Putamen (tissue), 1 donor: ENCODE measurements around the gene SGF29.
"Not testable (repeated sequence)": the region's sequence is repeated elsewhere in the genome, so short reads cannot be mapped to it uniquely, and the experiment has no call there.

Experiments
- DNase-seq: peaks from one replicate; pipeline ENCODE4 v3.0.0-alpha.2; 2016; ENCODE audit warnings: low spot score

The SGF29 gene

DNA sequence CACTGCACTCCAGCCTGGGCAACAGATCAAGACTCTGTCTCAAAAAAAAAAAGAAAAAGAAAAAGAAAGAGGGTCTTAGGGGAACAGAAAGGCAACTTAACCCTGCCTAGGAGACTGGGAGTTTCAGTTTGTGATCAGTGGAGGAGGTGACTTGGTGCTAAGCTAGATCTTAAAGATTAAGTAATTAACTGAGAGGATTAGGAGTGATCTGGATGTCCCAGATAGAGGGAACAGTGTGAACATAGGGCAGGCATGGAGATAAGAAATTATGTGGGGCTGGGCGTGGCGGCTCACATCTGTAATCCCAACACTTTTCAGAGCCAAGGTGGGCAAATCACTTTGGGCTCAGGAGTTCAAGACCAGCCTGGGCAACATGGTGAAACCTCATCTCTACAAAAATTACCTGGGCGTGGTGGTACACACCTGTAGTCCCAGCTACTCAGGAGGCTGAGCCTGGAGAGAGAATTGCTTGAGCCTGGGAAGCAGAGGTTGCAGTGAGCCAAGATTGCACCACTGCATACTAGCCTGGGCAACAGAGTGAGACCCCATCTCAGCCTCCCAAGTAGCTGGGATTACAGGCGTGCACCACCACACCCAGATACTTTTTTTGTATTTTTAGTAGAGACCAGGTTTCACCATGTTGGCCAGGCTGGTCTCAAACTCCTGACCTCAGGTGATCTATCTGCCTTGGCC, 12.7 kb downstream of the SGF29 start:
- DNase-seq = not testable (repeated sequence)

DNA sequence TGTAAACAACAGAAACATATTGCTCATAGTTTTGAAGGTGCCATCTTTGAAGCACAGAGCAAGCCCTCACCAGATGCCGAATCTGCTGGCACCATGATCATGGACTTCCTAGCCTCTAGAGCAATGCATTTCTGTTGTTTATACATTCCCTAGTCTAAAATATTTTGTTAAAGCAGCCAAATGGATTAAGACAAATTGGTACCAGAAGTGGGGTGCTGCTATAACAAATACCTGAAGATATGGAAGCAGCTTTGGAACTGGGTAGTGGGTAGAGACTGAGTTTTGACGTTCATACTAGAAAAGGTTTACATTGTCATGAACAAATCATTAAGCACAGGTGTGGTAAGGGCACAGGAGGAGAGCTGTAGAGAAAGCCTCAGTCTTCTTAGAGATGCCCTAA, 13.6 kb downstream of the SGF29 start:
- no peak for DNase-seq

DNA sequence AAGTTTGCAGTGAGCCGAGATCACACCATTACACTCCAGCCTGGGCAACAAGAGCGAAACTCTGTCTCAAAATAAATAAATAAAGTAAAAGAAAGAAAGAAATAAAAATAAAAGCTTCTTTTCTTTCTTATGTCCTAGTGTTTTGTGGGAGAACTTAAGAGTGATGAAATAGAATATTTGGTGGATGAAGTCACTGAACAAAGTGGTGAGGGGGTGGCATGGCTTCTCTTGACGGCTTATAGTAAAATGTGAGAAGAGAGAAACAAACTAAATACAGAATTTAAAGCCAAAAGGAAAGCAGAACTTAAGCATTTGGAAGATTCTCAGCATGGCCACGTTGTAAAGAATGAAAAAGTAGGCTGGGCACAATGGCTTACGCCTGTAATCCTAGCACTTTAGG, 15.3 kb downstream of the SGF29 start:
- no peak for DNase-seq

DNA sequence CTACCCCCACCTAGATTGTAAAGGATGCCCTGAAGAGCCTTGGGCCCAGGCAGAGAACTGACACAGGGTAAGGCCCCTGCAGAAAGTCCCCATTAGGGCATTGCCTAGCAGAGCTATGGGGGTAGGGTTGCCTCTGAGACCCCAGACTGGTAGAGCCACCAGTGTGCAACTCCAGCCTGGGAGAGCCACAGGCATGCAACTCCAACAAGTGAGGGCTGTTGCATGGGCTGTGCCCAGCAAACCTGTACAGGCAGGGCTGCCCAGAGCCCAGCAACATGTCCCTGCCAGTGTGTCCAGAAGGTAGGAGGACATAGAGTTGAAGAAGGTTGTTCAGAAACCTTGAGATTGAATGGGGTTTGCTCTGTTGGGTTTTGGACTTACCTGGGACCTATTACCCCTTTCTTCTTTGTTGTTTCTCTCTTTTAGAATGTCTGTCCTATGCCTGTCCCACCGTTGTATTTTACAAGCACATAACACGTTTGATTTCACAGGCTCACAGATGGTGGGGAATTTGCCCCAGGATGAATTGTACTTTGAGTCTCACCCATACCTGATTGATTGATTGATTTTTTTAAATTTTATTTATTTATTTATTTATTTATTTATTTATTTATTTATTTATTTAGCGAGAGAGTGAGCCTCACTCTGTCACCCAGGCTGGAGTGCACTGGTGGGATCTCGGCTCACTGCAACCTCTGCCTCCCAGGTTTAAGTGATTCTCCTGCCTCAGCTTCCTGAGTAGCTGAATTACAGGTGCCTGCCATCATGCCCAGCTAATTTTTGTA, 16.4 kb downstream of the SGF29 start:
- no peak for DNase-seq

- DNase-seq = no peak
Measured at GRCh38 chr16:28572696-28573510, 19.2 kb downstream of the SGF29 start.

DNA sequence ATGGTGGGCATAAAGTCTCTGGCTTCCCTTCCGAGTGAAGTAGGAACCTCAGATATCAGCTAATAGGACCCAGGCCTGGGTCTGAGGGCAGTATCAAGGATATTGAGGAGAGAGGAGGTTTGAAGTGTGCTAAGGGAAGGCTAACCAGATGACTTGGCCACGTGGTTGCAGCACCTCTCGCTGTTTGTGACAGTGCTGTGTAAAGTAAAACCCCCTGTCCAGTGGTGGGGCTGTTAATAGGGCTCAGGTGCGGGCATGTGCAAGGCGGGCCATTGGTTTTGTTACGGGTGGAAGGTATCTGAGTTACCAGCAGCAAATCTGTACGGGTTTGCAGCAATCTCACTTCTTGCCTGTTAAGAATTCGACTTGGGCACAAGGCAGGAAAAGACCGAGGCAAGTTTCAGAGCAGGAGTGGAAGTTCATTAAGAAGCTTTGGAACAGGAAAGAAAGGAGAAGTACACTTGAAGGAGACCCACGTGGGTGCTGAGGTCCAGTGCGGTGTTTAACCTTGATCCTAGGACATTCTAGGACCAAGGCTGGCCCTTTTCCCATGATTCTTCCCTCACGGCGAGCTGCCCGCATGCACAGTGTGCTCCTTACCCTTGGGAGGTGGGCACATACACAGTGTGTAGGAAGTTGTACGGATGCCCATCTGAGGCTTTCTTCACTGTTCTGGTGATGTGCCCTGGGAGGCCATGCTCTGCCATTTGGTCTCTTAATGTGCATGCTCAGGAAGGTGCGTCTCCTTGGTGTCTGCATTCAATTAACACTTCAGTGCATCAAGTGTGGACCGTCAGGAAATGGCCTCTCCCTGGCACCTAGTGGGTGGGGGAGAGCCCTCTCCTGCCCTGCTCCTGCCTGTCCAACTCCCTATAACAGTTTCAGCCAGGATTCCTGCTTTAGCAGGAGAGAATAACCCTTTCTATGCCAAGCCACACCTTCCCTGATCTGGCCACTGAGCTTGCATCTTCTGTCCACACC, 20.3 kb downstream of the SGF29 start:
- no peak for DNase-seq

DNA sequence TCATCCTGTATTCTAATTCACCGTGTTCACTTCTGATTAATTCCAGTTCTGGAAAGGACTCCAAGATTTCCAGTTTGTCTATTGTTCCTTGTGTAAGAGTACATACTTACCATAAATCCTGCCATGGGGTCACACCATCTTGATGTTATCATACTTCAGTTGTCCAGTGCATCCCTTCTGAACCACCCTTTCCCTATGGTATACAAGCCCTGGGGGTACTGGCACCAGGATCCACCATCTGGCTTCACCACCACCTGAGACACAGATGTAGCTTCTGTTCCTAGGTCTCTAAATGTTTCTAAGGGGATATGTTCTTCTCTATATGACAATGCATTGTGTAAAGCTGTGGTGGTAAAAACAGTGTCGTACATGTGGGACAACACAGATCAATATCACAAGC, 21.2 kb downstream of the SGF29 start:
- no peak for DNase-seq

GRCh38 chr16:28575446-28576109, 21.9 kb downstream of the SGF29 start:
- DNase-seq = no peak

- no peak for DNase-seq
Measured at GRCh38 chr16:28580726-28581315, 27.1 kb downstream of the SGF29 start.

GRCh38 chr16:28585674-28586073, 32.0 kb downstream of the SGF29 start:
- DNase-seq = no peak

GRCh38 chr16:28586466-28586865, 32.7 kb downstream of the SGF29 start:
- no peak for DNase-seq

GRCh38 chr16:28587386-28587785, 33.7 kb downstream of the SGF29 start:
- DNase-seq = no peak

GRCh38 chr16:28589069-28589468, 35.3 kb downstream of the SGF29 start:
- no peak for DNase-seq

- no peak for DNase-seq
Measured at GRCh38 chr16:28589930-28590329, 36.2 kb downstream of the SGF29 start.

DNA sequence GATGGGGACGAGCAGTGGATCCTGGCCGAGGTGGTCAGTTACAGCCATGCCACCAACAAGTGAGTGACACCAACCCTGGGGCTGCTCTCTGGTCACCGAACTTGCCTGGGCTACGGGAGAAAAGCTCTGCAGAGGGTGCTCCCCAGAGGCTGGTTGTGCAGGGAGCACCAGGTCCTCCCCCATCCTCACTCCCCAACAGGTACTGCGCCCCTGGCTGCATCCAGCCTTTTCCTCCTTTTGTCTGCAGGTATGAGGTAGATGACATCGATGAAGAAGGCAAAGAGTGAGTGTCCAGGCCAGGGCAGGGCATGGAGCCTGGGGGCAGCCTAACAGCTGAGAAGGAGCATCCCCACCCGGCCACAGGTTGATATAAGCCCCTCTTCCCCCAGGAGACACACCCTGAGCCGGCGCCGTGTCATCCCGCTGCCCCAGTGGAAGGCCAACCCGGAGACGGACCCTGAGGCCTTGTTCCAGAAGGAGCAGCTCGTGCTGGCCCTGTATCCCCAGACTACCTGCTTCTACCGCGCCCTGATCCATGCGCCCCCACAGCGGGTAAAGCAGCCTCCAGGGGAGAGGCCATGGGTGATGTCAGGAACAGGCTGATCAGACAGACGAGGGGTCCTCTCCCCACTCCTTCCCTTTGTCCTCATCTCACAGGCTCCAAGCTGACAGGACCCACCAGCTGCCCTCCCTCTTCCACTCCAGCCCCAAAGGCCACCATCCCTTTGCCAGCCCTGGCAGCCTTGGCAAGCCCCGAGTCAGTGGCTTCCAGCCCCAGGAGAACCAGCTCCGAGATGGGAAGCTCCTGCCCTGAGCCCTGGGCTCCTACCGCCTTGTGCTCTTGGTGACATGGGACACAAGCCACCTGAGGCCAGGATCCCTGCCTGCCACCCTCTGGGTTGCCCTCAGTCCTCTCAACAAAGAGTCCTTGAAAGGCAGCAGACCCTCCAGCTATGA, 36.9 kb downstream of the SGF29 start:
- no peak for DNase-seq

DNA sequence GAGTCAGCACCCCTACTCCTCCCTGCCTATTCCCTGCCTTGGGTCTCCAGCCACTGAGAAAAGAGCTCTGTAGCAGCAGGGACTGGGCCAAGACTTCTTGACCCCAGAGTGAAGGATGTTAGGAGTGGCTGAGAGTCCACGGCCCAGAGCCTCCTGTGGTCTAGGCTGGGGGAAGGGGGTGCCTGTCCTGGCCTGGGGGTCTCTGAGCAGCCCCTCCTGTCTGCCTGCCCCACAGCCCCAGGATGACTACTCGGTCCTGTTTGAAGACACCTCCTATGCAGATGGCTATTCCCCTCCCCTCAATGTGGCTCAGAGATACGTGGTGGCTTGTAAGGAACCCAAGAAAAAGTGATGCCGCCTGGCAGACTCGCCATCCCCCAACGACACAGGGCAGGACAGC, 37.6 kb downstream of the SGF29 start:
- DNase-seq = no peak

DNA sequence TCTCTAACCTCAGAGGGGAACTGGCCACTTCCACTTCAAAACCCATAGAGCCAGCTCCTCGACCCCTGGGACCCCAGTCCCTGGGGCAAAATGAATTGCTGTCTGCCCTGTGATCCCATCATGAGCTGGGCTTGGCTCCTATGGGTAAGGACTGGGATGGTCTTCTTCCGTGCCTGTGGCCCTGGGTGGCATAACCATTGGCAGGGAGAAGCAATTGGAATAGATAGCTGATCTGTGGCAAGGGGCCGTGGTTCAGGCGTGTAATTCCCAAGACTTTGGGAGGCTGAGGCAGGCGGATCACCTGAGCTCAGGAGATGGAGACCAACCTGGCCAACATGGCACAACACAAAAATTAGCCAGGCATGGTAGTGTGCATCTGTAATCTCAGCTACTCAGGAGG, 38.8 kb downstream of the SGF29 start:
- DNase-seq = no peak

GRCh38 chr16:28592979-28593553, 39.3 kb downstream of the SGF29 start:
- no peak for DNase-seq

DNA sequence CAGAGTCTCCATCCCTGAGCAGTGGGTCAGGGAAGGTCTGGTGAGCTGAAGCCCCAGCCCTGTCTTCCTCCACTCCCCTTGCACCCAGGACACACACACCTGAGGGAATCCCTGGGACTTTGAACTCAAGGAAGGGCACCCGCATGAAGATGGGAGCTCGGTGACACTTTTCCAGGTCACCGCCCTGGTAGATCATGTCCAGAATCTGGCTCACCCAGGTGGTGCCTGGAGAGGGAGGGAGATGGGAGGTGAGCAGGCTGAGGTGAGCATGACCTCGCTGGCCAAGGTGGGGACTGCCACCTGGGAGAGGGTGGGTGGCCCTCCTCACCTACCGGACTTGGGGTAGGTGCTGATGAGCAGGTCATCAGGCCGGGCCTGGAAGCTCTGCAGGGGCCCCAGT, 41.7 kb downstream of the SGF29 start:
- not testable (repeated sequence) for DNase-seq
